HepG2 (cell line): ENCODE results near the gene SAMD4A. TPM values are rescaled to one million over a fixed set of nuclear protein-coding genes. Genes with fewer than 3 reads are reported as not detected.

Experiments used
- AHDC1 ChIP-seq: sonication (generic); formaldehyde crosslinking; IDR thresholded peaks from 2 replicates; pipeline ENCODE4 v1.5.1; 2020; ENCODE audit warnings: mild to moderate bottlenecking, missing genetic modification reagents, borderline replicate concordance
- AKNA ChIP-seq: sonication (generic); formaldehyde crosslinking; IDR thresholded peaks from 2 replicates; pipeline ENCODE4 v1.4.0; 2020; ENCODE audit warnings: missing genetic modification reagents, borderline replicate concordance
- ARNTL ChIP-seq: sonication (generic); formaldehyde crosslinking; IDR thresholded peaks from 2 replicates; pipeline ENCODE4 v1.4.0; 2020; ENCODE audit warnings: mild to moderate bottlenecking, missing genetic modification reagents
- KDM2A ChIP-seq: sonication (generic); formaldehyde crosslinking; IDR thresholded peaks from 2 replicates; pipeline ENCODE4 v1.4.0; 2020; ENCODE audit warnings: low read depth, missing genetic modification reagents, borderline replicate concordance
- KDM6A ChIP-seq: IDR thresholded peaks from 2 replicates; pipeline ENCODE4 v1.6.1; 2016; ENCODE audit warnings: low read depth
- MAFK ChIP-seq, 2 experiments: IDR thresholded peaks in 1 of 2; conservative IDR thresholded peaks in 1 of 2; 2 replicates each; pipeline ENCODE4 v1.6.1; 2011; ENCODE audit warnings: improper control_type of control experiment in 2 of 2, low read length in 2 of 2
- MTA1 ChIP-seq: sonication (generic); formaldehyde crosslinking; IDR thresholded peaks from 2 replicates; pipeline ENCODE4 v1.4.0; 2020; ENCODE audit warnings: missing genetic modification reagents, mild to moderate bottlenecking, borderline replicate concordance
- NCOA2 ChIP-seq: sonication (generic); formaldehyde crosslinking; IDR thresholded peaks from 2 replicates; pipeline ENCODE4 v1.8.0; 2022; ENCODE audit warnings: inconsistent platforms
- RAD21 ChIP-seq: fragments of 450-650 bp; formaldehyde crosslinking; IDR thresholded peaks from 2 replicates; pipeline ENCODE4 v1.5.0; 2020; ENCODE audit warnings: mild to moderate bottlenecking
- RAD51 ChIP-seq: fragments of 450-650 bp; IDR thresholded peaks from 2 replicates; pipeline ENCODE4 v1.6.1; 2016; ENCODE audit warnings: borderline replicate concordance
- SRSF9 ChIP-seq: fragments of 200-400 bp; formaldehyde crosslinking; IDR thresholded peaks from 2 replicates; pipeline ENCODE4 v1.6.1; 2018; ENCODE audit warnings: borderline replicate concordance, mild to moderate bottlenecking, low read depth, low read length; ENCODE audit not compliant: insufficient read depth, poor library complexity, severe bottlenecking
- ZBTB43 ChIP-seq: sonication (generic); formaldehyde crosslinking; conservative IDR thresholded peaks from 2 replicates; pipeline ENCODE4 v1.4.0; 2020; ENCODE audit warnings: missing genetic modification reagents
- ZFP62 ChIP-seq: sonication (generic); formaldehyde crosslinking; IDR thresholded peaks from 2 replicates; pipeline ENCODE4 v1.4.0; 2020; ENCODE audit warnings: missing genetic modification reagents
- ZFP82 ChIP-seq: sonication (generic); formaldehyde crosslinking; IDR thresholded peaks from 2 replicates; pipeline ENCODE4 v1.5.1; 2020; ENCODE audit warnings: mild to moderate bottlenecking, missing genetic modification reagents, borderline replicate concordance
- ZNF264 ChIP-seq: sonication (generic); formaldehyde crosslinking; IDR thresholded peaks from 2 replicates; pipeline ENCODE4 v1.4.0; 2020; ENCODE audit warnings: missing genetic modification reagents
- ZNF704 ChIP-seq: sonication (generic); formaldehyde crosslinking; IDR thresholded peaks from 2 replicates; pipeline ENCODE4 v1.8.1; 2023; ENCODE audit warnings: mild to moderate bottlenecking, inconsistent platforms, moderate library complexity, missing genetic modification reagents, borderline replicate concordance
- ZNF773 ChIP-seq: sonication (generic); formaldehyde crosslinking; IDR thresholded peaks from 2 replicates; pipeline ENCODE4 v1.4.0; 2020; ENCODE audit warnings: missing genetic modification reagents, borderline replicate concordance
- ZNF780A ChIP-seq: sonication (generic); formaldehyde crosslinking; IDR thresholded peaks from 2 replicates; pipeline ENCODE4 v1.8.0; 2022; ENCODE audit warnings: mild to moderate bottlenecking, missing genetic modification reagents, moderate library complexity
- polyA plus RNA-seq, 8 experiments: library from polyadenylated mRNA; depleted of rRNA in 3 of 8; stranded (reverse) in 7 of 8; unstranded in 1 of 8; fragments of >200 nt; fragmentation: Illumina TruSeq in 4 of 8; extraction: Trizol in 4 of 8; gene quantifications; 2 replicates each; pipeline versions ENCODE4 v1.2.1 to v1.2.3, GENCODE V29; 2011 to 2016; ENCODE audit warnings: low read depth in 4 of 8, missing spikeins in 1 of 8, mixed read lengths in 1 of 8; ENCODE audit not compliant: insufficient read depth in 1 of 8
- total RNA-seq, 5 experiments: library from RNA; depleted of rRNA; stranded (reverse); fragments of >200 nt; fragmentation: Illumina TruSeq; extraction: Trizol; gene quantifications; 2 replicates each; pipeline ENCODE4 v1.2.3, GENCODE V29; 2016; ENCODE audit warnings: low read depth in 1 of 5

The SAMD4A gene
- total and polyA plus RNA-seq, 2 of the 13 experiments (the other 11 are each of a cell fraction or from before 2014, with no cell fraction given) = 11.8 to 13.0 TPM

GRCh38 chr14:54556535-54556934 lies 10.4 kb upstream of the SAMD4A start (continued):
- TF ChIP-seq AHDC1 (CRISPR knock-in tag) (no peak), ZFP82 (CRISPR knock-in tag) (no peak), MTA1 (CRISPR knock-in tag) (no peak), AKNA (no peak), NCOA2 (CRISPR knock-in tag) (peak; percentile 65), KDM6A (CRISPR knock-in tag) (no peak), ZNF704 (no peak), ZNF773 (CRISPR knock-in tag) (no peak), ZFP62 (CRISPR knock-in tag) (no peak), RAD21 (CRISPR knock-in tag) (no peak), RAD51 (no peak), MAFK (conservative IDR thresholded peaks at IDR 0.05 in 1 of 2, IDR thresholded peaks at IDR 0.05 in 1 of 2; ENCODE audit: low read length in 2 of 2) (no peak), KDM2A (CRISPR knock-in tag) (peak; percentile 65; the same call in 1 of the 2 replicates), ZBTB43 (no peak), ZNF780A (CRISPR knock-in tag) (no peak), ARNTL (CRISPR knock-in tag) (no peak), SRSF9 (no peak), ZNF264 (CRISPR knock-in tag) (peak; percentile 51; the same call in 1 of the 2 replicates)
